ENCODE measurements around the gene IFFO2. TPM values are rescaled to one million over a fixed set of nuclear protein-coding genes. Genes with fewer than 3 reads are reported as not detected.

Gene IFFO2
- total RNA-seq, 1 donor from 2014 or later: 3.3 TPM

GRCh38 chr1:18938008-18938706 lies 18.3 kb downstream of the IFFO2 start:
- no peaks in the 10 kb centered on the region for H3K36me3 ChIP-seq
- no peaks in the 10 kb centered on the region for H3K27me3 ChIP-seq (ENCODE audit: low read depth)
- TF ChIP-seq CTCF (IDR thresholded peaks at IDR 0.05; ENCODE audit: borderline replicate concordance): no peak
- no peak for DNase-seq
- no peak overlapping the region for H3K4me3 ChIP-seq
- no peaks in the 10 kb centered on the region for H3K9me3 ChIP-seq (replicated peaks)
- peaks cover 51% of the 10 kb centered on the region for H3K4me1 ChIP-seq
- intact Hi-C loops (cut with micrococcal nuclease): no loop called here
- H3K27ac ChIP-seq (replicated peaks): no peak overlapping the region

GRCh38 chr1:18937539-18937938 lies 18.9 kb downstream of the IFFO2 start:
- Histone ChIP-seq H3K27ac (replicated peaks) (no peak overlapping the region), H3K4me1 (peaks cover 47% of the 10 kb centered on the region), H3K27me3 (ENCODE audit: low read depth) (no peaks in the 10 kb centered on the region), H3K4me3 (no peak overlapping the region), H3K9me3 (replicated peaks) (no peaks in the 10 kb centered on the region), H3K36me3 (no peaks in the 10 kb centered on the region)
- intact Hi-C loops (cut with micrococcal nuclease): no loop called here
- no peak for TF ChIP-seq CTCF (IDR thresholded peaks at IDR 0.05; ENCODE audit: borderline replicate concordance)
- no peak for DNase-seq

- intact Hi-C loops (cut with micrococcal nuclease): no loop called here
- Histone ChIP-seq H3K9me3 (replicated peaks) (no peaks in the 10 kb centered on the region), H3K27me3 (ENCODE audit: low read depth) (no peaks in the 10 kb centered on the region), H3K27ac (replicated peaks) (no peak overlapping the region), H3K4me3 (no peak overlapping the region), H3K4me1 (peaks cover 41% of the 10 kb centered on the region), H3K36me3 (no peaks in the 10 kb centered on the region)
- TF ChIP-seq CTCF (IDR thresholded peaks at IDR 0.05; ENCODE audit: borderline replicate concordance): no peak
- no peak for DNase-seq
These were observed 19.5 kb downstream of the IFFO2 start for GRCh38 chr1:18936814-18937481.

- Histone ChIP-seq H3K4me3 (no peak overlapping the region), H3K27ac (replicated peaks) (no peak overlapping the region), H3K36me3 (no peaks in the 10 kb centered on the region), H3K9me3 (replicated peaks) (no peaks in the 10 kb centered on the region), H3K4me1 (peaks cover 36% of the 10 kb centered on the region), H3K27me3 (ENCODE audit: low read depth) (no peaks in the 10 kb centered on the region)
- intact Hi-C loops (cut with micrococcal nuclease): no loop called here
- no peak for TF ChIP-seq CTCF (IDR thresholded peaks at IDR 0.05; ENCODE audit: borderline replicate concordance)
- no peak for DNase-seq
These were observed 20.0 kb downstream of the IFFO2 start for GRCh38 chr1:18936471-18936813.

- TF ChIP-seq CTCF (IDR thresholded peaks at IDR 0.05; ENCODE audit: borderline replicate concordance): no peak
- intact Hi-C loops (cut with micrococcal nuclease): no loop called here
- Histone ChIP-seq H3K27me3 (ENCODE audit: low read depth) (no peaks in the 10 kb centered on the region), H3K9me3 (replicated peaks) (no peaks in the 10 kb centered on the region), H3K36me3 (no peaks in the 10 kb centered on the region), H3K4me1 (peaks cover 25% of the 10 kb centered on the region), H3K27ac (replicated peaks) (no peak overlapping the region), H3K4me3 (no peak overlapping the region)
- no peak for DNase-seq
These were observed 22.1 kb downstream of the IFFO2 start for GRCh38 chr1:18934205-18935000.

Measured in left ventricle myocardium inferior (tissue), 1 donor.